DND-41 (cell line): ENCODE data around the gene GPR160.

Experiments
- CTCF ChIP-seq: IDR thresholded peaks from 2 replicates; pipeline ENCODE4 v1.5.1; 2012; ENCODE audit warnings: borderline replicate concordance, low read length, moderate library complexity, mild to moderate bottlenecking; ENCODE audit not compliant: poor library complexity, severe bottlenecking; ENCODE audit errors: extremely low read depth
- EZH2 ChIP-seq: IDR thresholded peaks from 3 replicates; pipeline ENCODE4 v1.6.1; 2012; ENCODE audit warnings: borderline replicate concordance, low read depth, mild to moderate bottlenecking, moderate library complexity, low read length, inconsistent platforms; ENCODE audit not compliant: severe bottlenecking

- peak; percentile 44 for TF ChIP-seq CTCF
- no peak for TF ChIP-seq EZH2
Measured at GRCh38 chr3:170062769-170063168, 25.0 kb downstream of the GPR160 start.
